22Rv1 (cell line): ENCODE data around the gene TNFRSF8.

ENCODE experiments used
- ZFX ChIP-seq: fragments of 450-650 bp; IDR thresholded peaks from 2 replicates; pipeline ENCODE4 v1.6.1; 2017; ENCODE audit warnings: antibody characterized with exemption, borderline replicate concordance
- TF ChIP-seq, protein P1 (sequence below): fragments of 450-650 bp; IDR thresholded peaks from 2 replicates; pipeline ENCODE4 v1.5.1; 2017; ENCODE audit warnings: mild to moderate bottlenecking

DNA sequence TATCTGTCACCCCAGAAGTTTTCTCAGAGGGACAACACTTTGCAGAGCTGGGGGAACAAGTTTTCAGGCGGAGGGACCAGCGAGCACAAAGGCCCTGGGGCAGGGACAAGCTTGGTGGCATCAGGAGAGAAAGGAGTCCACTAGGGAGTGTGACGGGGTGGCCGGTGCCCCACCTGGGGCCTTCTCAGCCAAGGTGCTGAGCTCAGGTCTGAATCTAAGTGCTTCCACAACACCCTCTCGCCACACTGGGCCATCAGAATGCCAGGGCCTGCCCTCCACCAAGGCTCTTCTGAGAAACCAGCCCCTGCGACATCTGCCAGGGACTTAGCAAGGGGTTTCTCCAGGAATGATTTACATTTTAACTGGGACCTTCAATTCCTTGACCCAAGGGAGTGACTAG, 7.8 kb upstream of the TNFRSF8 start:
- TF ChIP-seq, protein P1, sequence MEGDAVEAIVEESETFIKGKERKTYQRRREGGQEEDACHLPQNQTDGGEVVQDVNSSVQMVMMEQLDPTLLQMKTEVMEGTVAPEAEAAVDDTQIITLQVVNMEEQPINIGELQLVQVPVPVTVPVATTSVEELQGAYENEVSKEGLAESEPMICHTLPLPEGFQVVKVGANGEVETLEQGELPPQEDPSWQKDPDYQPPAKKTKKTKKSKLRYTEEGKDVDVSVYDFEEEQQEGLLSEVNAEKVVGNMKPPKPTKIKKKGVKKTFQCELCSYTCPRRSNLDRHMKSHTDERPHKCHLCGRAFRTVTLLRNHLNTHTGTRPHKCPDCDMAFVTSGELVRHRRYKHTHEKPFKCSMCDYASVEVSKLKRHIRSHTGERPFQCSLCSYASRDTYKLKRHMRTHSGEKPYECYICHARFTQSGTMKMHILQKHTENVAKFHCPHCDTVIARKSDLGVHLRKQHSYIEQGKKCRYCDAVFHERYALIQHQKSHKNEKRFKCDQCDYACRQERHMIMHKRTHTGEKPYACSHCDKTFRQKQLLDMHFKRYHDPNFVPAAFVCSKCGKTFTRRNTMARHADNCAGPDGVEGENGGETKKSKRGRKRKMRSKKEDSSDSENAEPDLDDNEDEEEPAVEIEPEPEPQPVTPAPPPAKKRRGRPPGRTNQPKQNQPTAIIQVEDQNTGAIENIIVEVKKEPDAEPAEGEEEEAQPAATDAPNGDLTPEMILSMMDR: no peak
- TF ChIP-seq ZFX: no peak
